IPS-NIHi11 (cell line): ENCODE data around the gene ABHD2.
A peak's percentile ranks its signal among the peaks of the same experiment; 100 is the strongest.

Experiments
- DNase-seq: peaks from one replicate; pipeline ENCODE4 v3.0.0; 2012; ENCODE audit warnings: mixed read lengths, low spot score

The ABHD2 gene

GRCh38 chr15:89167267-89168176, 79.3 kb downstream of the ABHD2 start:
- DNase-seq, result no peak

GRCh38 chr15:89168316-89168833, 80.1 kb downstream of the ABHD2 start:
- no peak for DNase-seq

GRCh38 chr15:89170364-89170763, 82.1 kb downstream of the ABHD2 start:
- no peak for DNase-seq

GRCh38 chr15:89171136-89172072, 83.1 kb downstream of the ABHD2 start:
- DNase-seq, result peak; percentile 78

- DNase-seq, result no peak
Measured at GRCh38 chr15:89172921-89173320, 84.7 kb downstream of the ABHD2 start.

- DNase-seq, result no peak
Measured at GRCh38 chr15:89174476-89174875, 86.2 kb downstream of the ABHD2 start.

- no peak for DNase-seq
Measured at GRCh38 chr15:89175617-89176191, 87.4 kb downstream of the ABHD2 start.

GRCh38 chr15:89177116-89177515, 88.9 kb downstream of the ABHD2 start:
- no peak for DNase-seq

- DNase-seq, result peak; percentile 73
Measured at GRCh38 chr15:89177633-89178306, 89.5 kb downstream of the ABHD2 start.

GRCh38 chr15:89178307-89178977, 90.2 kb downstream of the ABHD2 start:
- no peak for DNase-seq

GRCh38 chr15:89179966-89180875, 92.0 kb downstream of the ABHD2 start:
- DNase-seq, result no peak

GRCh38 chr15:89184357-89184756, 96.1 kb downstream of the ABHD2 start:
- no peak for DNase-seq

GRCh38 chr15:89184886-89185526, 96.8 kb downstream of the ABHD2 start:
- no peak for DNase-seq

- no peak for DNase-seq
Measured at GRCh38 chr15:89186803-89187202, 98.5 kb downstream of the ABHD2 start.

GRCh38 chr15:89187301-89187985, 99.2 kb downstream of the ABHD2 start:
- DNase-seq, result no peak

GRCh38 chr15:89187986-89188514, 99.8 kb downstream of the ABHD2 start:
- DNase-seq, result no peak

GRCh38 chr15:89192136-89192535, 103.9 kb downstream of the ABHD2 start:
- no peak for DNase-seq

GRCh38 chr15:89192766-89193165, 104.5 kb downstream of the ABHD2 start:
- DNase-seq, result no peak

GRCh38 chr15:89194608-89195007, 106.4 kb downstream of the ABHD2 start:
- no peak for DNase-seq
